ENCODE results near the gene CHRND.
"Not testable (repeated sequence)": the region's sequence is repeated elsewhere in the genome, so short reads cannot be mapped to it uniquely, and the experiment has no call there.

Gene CHRND

DNA sequence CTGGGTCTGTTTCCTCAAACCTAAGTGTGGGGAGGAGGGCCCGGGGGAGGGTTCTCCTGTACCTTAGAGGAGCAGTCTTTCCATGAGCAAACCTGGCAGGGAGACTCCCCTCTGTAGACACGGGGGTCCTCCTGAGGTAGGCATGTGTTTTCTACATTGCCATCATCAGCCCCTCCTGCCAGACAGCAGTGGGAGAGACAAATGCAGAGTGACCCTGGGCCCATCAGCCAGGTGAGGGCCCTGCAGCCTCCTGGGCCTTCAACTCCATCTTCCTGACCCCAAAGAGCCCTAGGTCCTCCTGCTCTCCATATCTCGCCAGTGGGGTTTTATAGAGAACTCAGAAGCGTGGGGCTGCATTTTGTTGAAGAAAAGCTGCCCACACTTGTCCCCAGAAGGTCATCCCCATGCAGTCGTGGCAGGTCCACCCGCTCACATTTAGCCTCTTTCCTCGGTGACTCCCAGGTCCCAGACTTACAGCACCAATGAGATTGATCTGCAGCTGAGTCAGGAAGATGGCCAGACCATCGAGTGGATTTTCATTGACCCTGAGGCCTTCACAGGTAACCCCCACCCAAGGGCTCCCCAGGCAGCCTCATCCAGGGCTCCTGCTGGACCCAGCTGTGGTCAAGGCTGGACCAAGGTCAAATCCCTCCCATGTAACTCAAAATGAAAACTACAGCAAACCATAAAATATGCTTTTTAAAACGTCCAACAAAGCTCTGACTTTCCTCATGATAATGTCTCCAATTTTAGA lies 16.2 kb downstream of the CHRND start:
- no peak for DNase-seq (ENCODE audit: low read depth in 2 of 2)

- DNase-seq (ENCODE audit: low read depth in 2 of 2) = no peak
Observed at GRCh38 chr2:232542715-232543467, 16.9 kb downstream of the CHRND start.

GRCh38 chr2:232543491-232543890 lies 17.5 kb downstream of the CHRND start:
- DNase-seq (ENCODE audit: low read depth in 2 of 2) = no peak

DNA sequence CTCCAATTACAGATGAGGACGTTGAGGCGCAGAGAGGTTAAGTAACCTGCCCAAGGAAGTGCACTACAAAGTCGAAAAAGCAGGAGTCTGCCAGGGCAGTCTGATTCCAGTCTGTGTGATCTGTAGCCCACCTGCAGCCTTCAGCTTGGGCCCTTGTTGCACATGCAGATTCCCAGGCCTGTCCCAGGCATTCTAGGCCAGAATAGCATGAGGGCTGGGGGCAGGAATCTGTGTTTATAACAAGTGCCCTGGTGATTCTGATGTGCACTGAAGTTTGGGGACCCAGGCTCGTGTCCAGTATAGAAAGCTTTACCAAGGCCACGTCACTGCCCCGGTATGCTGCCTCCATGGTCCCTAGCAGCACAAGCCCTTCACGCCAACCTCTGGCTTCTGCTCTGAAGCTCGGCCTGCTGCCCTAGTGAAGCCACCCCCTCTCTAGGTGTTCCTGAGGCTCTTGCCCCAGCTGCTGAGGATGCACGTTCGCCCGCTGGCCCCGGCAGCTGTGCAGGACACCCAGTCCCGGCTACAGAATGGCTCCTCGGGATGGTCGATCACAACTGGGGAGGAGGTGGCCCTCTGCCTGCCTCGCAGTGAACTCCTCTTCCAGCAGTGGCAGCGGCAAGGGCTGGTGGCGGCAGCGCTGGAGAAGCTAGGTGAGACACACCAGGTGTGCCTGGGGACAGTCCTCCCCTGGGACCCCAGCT lies 18.1 kb downstream of the CHRND start:
- no peak for DNase-seq (ENCODE audit: low read depth in 2 of 2)

- DNase-seq (ENCODE audit: low read depth in 2 of 2) = no peak
Observed at GRCh38 chr2:232544674-232545073, 18.7 kb downstream of the CHRND start.

GRCh38 chr2:232545511-232546375 lies 19.8 kb downstream of the CHRND start:
- DNase-seq (ENCODE audit: low read depth in 2 of 2) = no peak

DNA sequence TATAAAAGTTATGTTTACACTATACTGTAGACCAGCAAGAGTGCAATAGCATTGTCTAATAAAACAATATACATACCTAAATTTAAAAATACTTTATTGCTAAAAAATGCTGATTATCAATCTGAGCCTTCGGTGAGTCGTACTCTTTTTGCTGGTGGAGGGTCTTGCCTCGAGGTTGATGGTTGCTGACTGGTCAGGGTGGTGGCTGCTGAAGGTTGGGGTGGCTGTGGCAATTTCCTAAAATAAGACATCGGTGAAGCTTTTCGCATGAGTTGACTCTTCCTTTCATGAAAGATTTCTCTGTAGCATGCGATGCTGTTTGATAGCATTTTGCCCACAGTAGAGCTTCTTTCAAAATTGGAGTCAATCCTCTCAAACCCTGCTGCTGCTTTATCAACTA lies 22.0 kb downstream of the CHRND start:
- DNase-seq (ENCODE audit: low read depth in 2 of 2) = no peak

DNA sequence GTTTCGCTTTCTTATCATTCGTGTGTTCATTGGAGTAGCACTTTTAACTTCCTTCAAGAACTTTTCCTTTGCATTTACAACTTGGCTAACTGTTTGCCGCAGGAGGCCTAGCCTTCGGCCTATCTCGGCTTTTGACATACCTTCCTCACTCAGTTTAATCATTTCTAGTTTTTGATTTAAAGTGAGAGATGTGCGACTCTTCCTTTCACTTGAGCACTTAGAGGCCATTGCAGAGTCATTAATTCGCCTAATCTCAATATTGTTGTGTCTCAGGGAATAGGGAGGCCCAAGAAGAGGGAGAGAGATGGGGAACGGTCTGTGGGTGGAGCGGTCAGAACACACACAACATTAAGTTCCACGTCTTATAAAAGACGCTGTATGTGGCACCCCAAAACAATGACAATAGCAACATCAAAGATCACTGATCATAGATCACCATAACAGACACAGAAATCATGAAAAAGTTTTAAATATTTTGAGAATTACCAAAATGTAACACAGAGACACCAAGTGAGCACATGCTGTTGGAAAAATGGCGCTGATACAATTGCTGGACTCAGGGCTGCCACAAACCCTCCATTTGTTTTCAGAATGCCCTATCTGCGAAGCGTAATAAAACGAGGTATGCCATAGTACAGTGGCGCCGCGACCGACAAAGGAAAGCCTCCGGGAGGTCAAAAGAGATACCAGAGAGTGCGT lies 23.8 kb downstream of the CHRND start:
- no peak for DNase-seq (ENCODE audit: low read depth in 2 of 2)

DNA sequence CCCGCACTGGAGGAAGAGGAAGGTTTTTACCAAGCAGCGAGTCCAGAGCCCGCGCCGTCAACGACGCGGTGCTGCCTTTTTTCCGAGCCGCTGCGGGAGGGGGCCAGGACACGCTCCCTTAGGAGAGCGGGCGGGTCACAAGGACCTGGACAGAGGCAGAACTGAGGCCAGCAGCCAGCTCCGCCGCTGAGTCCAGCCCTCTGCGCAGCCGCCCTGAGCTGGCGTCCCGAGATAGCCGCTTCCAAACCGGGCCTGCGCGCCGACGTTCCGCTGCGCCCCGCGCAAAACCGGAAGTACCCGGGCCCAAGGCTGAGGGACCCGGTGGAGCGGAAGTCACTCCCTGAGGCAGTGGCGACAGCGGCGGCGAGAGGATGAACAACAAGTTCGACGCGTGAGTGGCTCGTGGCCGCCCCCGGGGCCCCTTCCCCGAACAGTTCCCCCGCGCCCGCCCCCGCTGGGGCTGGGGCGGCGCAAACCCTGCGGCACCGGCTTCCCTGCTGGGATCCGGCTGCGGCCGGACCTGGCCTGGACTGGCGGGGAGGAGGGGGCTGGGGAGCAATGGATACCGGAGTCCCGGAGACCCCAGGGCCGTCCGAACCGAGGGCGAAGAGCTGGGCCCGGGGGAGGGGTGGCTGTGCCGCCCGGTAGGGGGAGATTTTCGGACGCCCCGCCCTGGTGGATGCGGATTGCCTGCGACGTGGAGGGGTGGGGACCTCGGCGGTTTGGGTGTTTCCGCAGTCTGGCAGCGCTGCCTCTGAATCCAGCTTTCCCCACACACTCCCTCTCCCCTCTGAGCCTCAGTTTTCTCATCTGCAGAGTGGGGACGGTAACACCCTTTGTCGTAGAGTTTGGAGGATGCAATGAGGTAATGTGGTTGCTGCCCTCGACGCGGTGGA lies 24.6 kb downstream of the CHRND start, which contains the start of the genes EIF4E2 and TIGD1:
Gene EIF4E2, plus strand, starts transcription at position 336 of the 896 bp plus-strand sequence. Its CDS starts 36 bp downstream, at position 372.
Gene TIGD1, minus strand, starts transcription at position 204 of the 896 bp plus-strand sequence. CDS start 675 bp downstream, outside the sequence.
- peak; percentile 86 to 87 for DNase-seq (ENCODE audit: low read depth in 2 of 2)

- no peak for DNase-seq (ENCODE audit: low read depth in 2 of 2)
Observed at GRCh38 chr2:232551250-232551638, 25.3 kb downstream of the CHRND start.

DNA sequence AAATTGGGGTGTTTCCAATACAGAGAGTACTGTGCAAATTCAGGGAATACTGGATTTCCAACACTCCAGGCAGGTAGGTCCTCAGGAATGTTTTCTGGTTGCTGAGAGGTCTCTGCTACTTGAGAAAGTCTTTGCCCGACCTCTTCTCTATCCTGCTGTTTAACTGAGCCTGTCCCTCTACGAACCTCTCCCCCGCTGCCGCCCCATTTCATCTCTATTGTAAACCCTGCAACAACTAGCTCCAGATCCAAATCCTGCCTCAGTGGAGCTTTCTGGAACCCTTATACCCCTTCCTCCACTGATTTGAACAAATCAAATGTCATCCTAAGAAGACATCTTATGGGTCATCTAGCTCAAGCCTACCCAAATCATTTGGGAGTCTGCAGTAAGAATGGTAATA lies 25.8 kb downstream of the CHRND start:
- no peak for DNase-seq (ENCODE audit: low read depth in 2 of 2)

GRCh38 chr2:232556426-232556825 lies 30.5 kb downstream of the CHRND start:
- DNase-seq (ENCODE audit: low read depth in 2 of 2) = no peak

- no peak for DNase-seq (ENCODE audit: low read depth in 2 of 2)
Observed at GRCh38 chr2:232562515-232563151, 36.7 kb downstream of the CHRND start.

- DNase-seq (ENCODE audit: low read depth in 2 of 2) = no peak
Observed at GRCh38 chr2:232563580-232563979, 37.6 kb downstream of the CHRND start.

GRCh38 chr2:232567721-232568120 lies 41.8 kb downstream of the CHRND start:
- DNase-seq (ENCODE audit: low read depth in 2 of 2) = no peak

DNA sequence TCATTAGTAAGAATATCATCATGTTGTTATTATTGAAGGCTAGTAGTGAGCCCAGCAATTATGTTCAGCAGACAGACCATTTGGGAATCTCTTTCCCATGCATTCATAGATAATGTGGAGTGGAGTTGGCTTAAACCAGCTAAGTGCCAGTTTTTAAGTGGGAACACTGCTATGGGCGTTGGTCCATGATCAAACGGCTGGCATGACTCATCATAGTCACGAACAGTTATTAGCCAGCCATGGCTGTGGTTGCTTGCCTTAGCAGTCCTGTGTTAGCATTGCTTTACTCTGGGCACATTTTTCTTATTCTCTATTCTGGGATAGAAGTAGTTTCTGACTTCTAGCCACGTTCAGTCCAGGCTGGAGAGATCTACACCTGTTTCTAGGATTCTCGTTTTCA lies 42.2 kb downstream of the CHRND start:
- no peak for DNase-seq (ENCODE audit: low read depth in 2 of 2)

DNA sequence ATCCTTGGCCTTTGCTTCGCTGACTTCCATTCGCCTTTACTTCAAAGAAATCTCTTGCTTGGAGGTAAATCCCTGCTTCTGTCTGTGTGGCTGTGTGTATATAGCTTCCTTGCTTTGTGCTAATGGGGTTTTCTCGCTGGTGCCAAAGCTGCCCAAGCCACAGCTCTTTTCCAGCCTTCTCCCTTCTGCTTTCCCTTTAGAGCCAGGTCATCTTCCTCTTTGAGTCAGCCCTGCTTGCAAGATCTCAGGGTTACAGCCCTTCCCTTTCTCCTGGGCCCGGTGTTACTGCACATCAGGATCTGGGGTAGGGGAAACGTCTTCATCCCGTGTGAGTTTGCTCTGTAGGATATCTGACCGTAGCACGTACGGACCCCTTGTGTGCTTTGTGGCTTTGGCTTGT lies 43.6 kb downstream of the CHRND start:
- no peak for DNase-seq (ENCODE audit: low read depth in 2 of 2)

GRCh38 chr2:232570481-232570880 lies 44.5 kb downstream of the CHRND start:
- not testable (repeated sequence) for DNase-seq (ENCODE audit: low read depth in 2 of 2)

GRCh38 chr2:232571026-232571474 lies 45.1 kb downstream of the CHRND start:
- DNase-seq (ENCODE audit: low read depth in 2 of 2) = no peak

Data from activated CD4-positive, alpha-beta T cell treated with anti-CD3 and anti-CD28 coated beads for 24 hours (primary cell).